ENCODE measurements around the gene KLHL40. TPM values are rescaled to one million over a fixed set of nuclear protein-coding genes. Genes with fewer than 3 reads are reported as not detected.

The KLHL40 gene
- total and polyA plus RNA-seq, 4 donors: 0.05 TPM; not detected in 3

- Histone ChIP-seq H3K27ac (ENCODE audit: low read depth in 1 of 2, low read length in 1 of 2) (no peak overlapping the region), H3K9ac (ENCODE audit: insufficient read depth in 1 of 2, low read length in 2 of 2) (no peak overlapping the region), H3K9me3 (ENCODE audit: control insufficient read depth in 4 of 4, insufficient read depth in 3 of 4, low read length in 3 of 4) (no peaks in the 10 kb centered on the region), H3K27me3 (ENCODE audit: control insufficient read depth in 3 of 3, insufficient read depth in 3 of 3, low read length in 2 of 3) (no peaks in the 10 kb centered on the region), H3K4me1 (ENCODE audit: control insufficient read depth in 5 of 5, insufficient read depth in 5 of 5, low read length in 5 of 5) (no peaks in the 10 kb centered on the region), H3K36me3 (ENCODE audit: control insufficient read depth in 4 of 4, insufficient read depth in 4 of 4, low read length in 4 of 4) (no peaks in the 10 kb centered on the region), H3K4me3 (no peak overlapping the region)
- WGBS, 2 donors: 76 to 83% methylated on average over 7 of the region's 7 CpGs
- no peak for ATAC-seq (ENCODE audit: insufficient read depth, low FRiP score)
- DNase-seq: no peak
- TF ChIP-seq CTCF (IDR thresholded peaks at IDR 0.05; ENCODE audit: control extremely low read depth, extremely low read depth): no peak
Observed at GRCh38 chr3:42710323-42711021, 25.1 kb downstream of the KLHL40 start.

DNA sequence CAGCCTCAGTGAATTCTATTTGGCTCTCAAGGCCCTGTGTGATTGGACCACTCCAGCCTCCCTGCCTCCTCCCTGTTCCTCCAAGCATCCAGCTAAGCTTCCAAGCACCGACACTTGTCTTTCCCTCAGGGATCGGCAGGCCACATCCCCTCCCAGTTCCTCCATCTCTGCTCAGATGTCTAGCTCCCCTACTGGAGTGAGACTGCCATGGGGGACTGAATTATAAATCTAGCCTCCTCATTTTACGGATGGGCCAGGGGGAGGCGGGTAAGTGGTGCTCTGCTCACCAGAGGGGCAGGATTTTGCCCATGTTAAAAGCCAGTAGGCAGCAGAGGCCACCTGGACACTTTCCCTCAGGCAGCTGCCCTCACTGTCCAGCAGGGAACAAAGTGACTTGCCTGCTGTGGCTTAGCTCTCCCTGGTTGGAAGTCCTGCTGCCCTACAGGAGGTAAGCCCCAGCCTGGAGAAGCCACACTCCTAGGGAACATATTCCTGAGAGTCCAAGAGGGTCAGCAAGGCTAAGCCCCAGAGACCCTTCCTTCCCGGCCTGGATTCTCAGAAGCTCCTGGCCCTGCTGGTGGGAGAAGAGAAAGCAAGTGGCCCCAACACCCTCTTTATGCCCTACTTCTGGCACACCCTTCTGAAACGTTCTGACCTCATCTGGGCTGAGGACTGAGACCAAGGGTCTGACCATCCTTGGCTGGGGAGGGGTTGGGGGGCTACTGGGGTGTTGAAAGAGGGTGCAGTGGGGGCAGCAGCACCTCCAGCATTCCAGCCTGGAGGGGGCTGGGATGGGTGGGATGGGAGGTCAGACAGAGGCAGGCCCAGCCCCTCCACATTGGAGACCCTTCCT, 26.4 kb downstream of the KLHL40 start:
- ATAC-seq (ENCODE audit: insufficient read depth, low FRiP score): no peak
- Histone ChIP-seq H3K36me3 (ENCODE audit: control insufficient read depth in 4 of 4, insufficient read depth in 4 of 4, low read length in 4 of 4) (no peaks in the 10 kb centered on the region), H3K9me3 (ENCODE audit: control insufficient read depth in 4 of 4, insufficient read depth in 3 of 4, low read length in 3 of 4) (no peaks in the 10 kb centered on the region), H3K4me1 (ENCODE audit: control insufficient read depth in 5 of 5, insufficient read depth in 5 of 5, low read length in 5 of 5) (no peaks in the 10 kb centered on the region), H3K27ac (ENCODE audit: low read depth in 1 of 2, low read length in 1 of 2) (no peak overlapping the region), H3K4me3 (no peak overlapping the region), H3K27me3 (ENCODE audit: control insufficient read depth in 3 of 3, insufficient read depth in 3 of 3, low read length in 2 of 3) (no peaks in the 10 kb centered on the region), H3K9ac (ENCODE audit: insufficient read depth in 1 of 2, low read length in 2 of 2) (no peak overlapping the region)
- TF ChIP-seq CTCF (IDR thresholded peaks at IDR 0.05; ENCODE audit: control extremely low read depth, extremely low read depth): no peak
- WGBS, 2 donors: 57 to 65% methylated on average over 6 of the region's 6 CpGs
- DNase-seq: no peak

DNA sequence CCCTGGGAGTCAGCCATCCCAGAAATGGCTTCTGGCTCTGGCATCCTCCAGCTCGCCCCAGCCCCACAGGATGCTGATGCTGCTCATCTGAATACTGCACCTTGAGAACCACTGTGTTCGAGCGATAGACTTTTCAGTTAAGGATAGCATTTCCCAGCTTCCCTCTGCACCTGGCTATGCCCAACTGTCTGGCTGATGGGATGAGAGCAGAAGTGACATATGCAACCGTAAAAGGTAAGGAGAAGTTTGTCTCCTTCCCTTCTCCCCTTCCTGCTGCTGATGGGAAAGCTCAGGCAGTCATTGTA, 27.0 kb downstream of the KLHL40 start:
- Histone ChIP-seq H3K27me3 (ENCODE audit: control insufficient read depth in 3 of 3, insufficient read depth in 3 of 3, low read length in 2 of 3) (no peaks in the 10 kb centered on the region), H3K9ac (ENCODE audit: insufficient read depth in 1 of 2, low read length in 2 of 2) (no peak overlapping the region), H3K9me3 (ENCODE audit: control insufficient read depth in 4 of 4, insufficient read depth in 3 of 4, low read length in 3 of 4) (no peaks in the 10 kb centered on the region), H3K4me1 (ENCODE audit: control insufficient read depth in 5 of 5, insufficient read depth in 5 of 5, low read length in 5 of 5) (no peaks in the 10 kb centered on the region), H3K27ac (ENCODE audit: low read depth in 1 of 2, low read length in 1 of 2) (no peak overlapping the region), H3K36me3 (ENCODE audit: control insufficient read depth in 4 of 4, insufficient read depth in 4 of 4, low read length in 4 of 4) (no peaks in the 10 kb centered on the region), H3K4me3 (no peak overlapping the region)
- TF ChIP-seq CTCF (IDR thresholded peaks at IDR 0.05; ENCODE audit: control extremely low read depth, extremely low read depth): no peak
- WGBS, 2 donors: 90 to 93% methylated on average over 4 of the region's 4 CpGs
- no peak for DNase-seq
- ATAC-seq (ENCODE audit: insufficient read depth, low FRiP score): no peak
